HUES64 (cell line): ENCODE results near the gene AMIGO2.

Experiments used
- H3K27ac ChIP-seq: 2 replicates; pipeline ENCODE4 v1.7.0; 2013; ENCODE audit warnings: low read depth, low read length, inconsistent platforms
- H3K27me3 ChIP-seq: 2 replicates; pipeline ENCODE4 v1.6.1; 2013; ENCODE audit warnings: mild to moderate bottlenecking, low read length; ENCODE audit not compliant: insufficient read depth
- H3K36me3 ChIP-seq: 2 replicates; pipeline ENCODE4 v1.6.1; 2013; ENCODE audit warnings: mild to moderate bottlenecking, low read length; ENCODE audit not compliant: insufficient read depth
- H3K4me1 ChIP-seq: 2 replicates; pipeline ENCODE4 v1.6.1; 2013; ENCODE audit warnings: mild to moderate bottlenecking, low read length, moderate library complexity; ENCODE audit not compliant: insufficient read depth
- H3K4me3 ChIP-seq: 2 replicates; pipeline ENCODE4 v1.5.1; 2013; ENCODE audit warnings: mild to moderate bottlenecking, low read length, moderate library complexity
- H3K9ac ChIP-seq: 2 replicates; pipeline ENCODE4 v1.6.1; 2013; ENCODE audit warnings: mild to moderate bottlenecking, low read depth, low read length
- H3K9me3 ChIP-seq: 2 replicates; pipeline ENCODE4 v1.6.1; 2013; ENCODE audit warnings: low read depth, low read length; ENCODE audit not compliant: insufficient read depth
- WGBS: fragments of 150-250, 120-280 bp; methylation state at CpG from one replicate; pipeline ENCODE4 v1.1.7; 2013; ENCODE audit warnings: missing lambda C conversion rate; 5-methylcytosine and 5-hydroxymethylcytosine counted together

Gene AMIGO2

DNA sequence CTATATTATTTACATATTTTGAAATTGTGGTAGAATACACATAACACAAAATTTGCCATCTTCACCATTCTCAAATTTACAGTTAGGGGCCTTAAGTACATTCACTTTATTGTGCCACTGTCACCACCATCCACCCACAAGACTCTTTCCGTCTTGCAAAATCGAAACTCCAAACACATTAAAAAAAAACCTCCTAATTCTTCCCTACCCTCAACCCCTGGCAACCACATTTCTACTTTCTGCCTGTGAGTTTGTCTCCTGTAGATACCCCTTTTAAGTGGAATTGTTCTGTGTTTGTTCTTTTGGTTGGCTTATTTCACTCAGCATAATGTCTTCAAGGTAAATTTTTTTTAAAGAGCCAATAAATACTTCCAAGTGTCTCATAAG, 31.6 kb upstream of the AMIGO2 start:
- WGBS: 98% methylated on average over 2 of the region's 2 CpGs
- no peaks in the 10 kb centered on the region for H3K27me3 ChIP-seq
- no peaks in the 10 kb centered on the region for H3K9me3 ChIP-seq
- H3K4me3 ChIP-seq: no peak overlapping the region
- no peak overlapping the region for H3K27ac ChIP-seq
- no peaks in the 10 kb centered on the region for H3K36me3 ChIP-seq
- H3K4me1 ChIP-seq: no peaks in the 10 kb centered on the region
- no peak overlapping the region for H3K9ac ChIP-seq

DNA sequence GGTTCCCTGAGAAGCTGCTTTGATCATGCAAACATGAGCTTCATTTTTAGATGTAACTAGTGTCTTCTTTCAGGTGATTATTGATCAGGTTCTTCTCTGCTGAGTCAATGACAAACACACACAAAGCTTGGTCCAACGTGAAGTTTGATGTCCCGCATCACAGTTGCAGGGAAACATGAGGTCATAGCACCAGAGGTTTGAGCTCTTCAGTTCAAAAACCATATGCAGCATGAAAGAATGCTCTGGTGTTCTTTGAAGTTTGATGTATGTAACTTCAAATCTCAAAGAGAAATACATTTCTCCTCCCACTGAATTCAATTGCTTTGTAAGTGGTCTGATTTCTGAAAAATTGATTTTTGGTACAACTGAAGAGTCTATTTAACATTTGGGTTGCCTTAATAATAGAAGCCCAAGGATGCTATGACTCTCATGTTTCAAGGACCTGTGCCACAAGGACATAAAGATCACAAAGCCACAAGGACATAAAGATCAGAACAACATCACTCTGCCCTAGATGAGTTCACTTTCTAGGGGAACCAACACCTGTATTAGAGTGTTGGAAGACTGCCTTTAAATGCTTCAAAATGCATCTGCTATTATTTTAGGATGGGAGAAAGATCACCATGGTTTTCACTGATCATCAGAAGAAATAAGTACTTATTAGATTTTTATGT, 31.1 kb upstream of the AMIGO2 start:
- H3K4me1 ChIP-seq: no peaks in the 10 kb centered on the region
- no peak overlapping the region for H3K4me3 ChIP-seq
- 90% methylated on average over 2 of the region's 2 CpGs for WGBS
- H3K9ac ChIP-seq: no peak overlapping the region
- no peak overlapping the region for H3K27ac ChIP-seq
- H3K9me3 ChIP-seq: no peaks in the 10 kb centered on the region
- no peaks in the 10 kb centered on the region for H3K27me3 ChIP-seq
- H3K36me3 ChIP-seq: no peaks in the 10 kb centered on the region

DNA sequence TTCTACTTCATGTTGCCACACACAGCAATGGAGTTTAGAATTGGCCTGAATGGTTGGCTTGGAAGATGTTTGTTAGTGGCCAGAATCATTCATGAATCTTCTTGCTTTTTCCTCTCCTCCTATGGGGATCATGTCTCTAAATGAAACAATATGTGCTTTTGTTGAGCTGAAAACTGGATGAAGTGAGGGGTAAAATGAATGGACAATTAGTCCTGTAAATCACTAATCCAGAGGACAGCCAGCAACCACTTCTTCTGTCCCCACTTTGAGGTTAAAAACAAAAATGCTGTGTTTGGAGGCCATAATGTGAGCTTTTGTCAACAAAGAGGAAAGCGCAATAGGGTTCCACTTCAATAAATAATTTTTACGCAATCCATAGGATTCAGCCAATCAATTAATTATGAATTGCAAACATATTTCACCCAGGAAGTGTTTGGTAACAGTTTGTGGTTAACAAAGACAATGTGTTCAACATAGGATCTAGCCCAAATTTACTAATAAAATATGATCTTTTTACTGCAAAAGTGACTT, 30.3 kb upstream of the AMIGO2 start:
- Histone ChIP-seq H3K9me3 (no peaks in the 10 kb centered on the region), H3K4me1 (no peaks in the 10 kb centered on the region), H3K27me3 (no peaks in the 10 kb centered on the region), H3K36me3 (no peaks in the 10 kb centered on the region), H3K27ac (no peak overlapping the region), H3K4me3 (no peak overlapping the region), H3K9ac (no peak overlapping the region)
- WGBS: 100% methylated on average over 1 of the region's 2 CpGs

DNA sequence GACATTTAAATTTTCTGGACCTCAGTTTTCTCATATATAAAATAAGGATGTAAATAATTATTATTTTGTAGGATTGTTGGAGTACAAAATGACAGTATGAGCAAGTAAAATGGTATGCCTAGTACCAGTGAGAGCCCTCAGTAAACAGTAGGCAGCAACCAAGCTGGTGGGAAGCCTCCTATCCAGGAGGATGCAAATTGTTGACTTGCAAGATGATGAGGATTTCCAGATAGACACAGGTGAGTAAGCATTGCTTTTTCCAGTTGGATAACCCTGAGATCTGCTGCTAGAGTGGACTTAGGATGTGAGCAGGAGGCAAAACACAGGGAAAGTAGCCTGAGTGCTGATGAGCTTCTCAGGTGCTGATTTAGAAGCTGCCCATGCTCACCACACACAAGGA, 28.2 kb upstream of the AMIGO2 start:
- H3K27ac ChIP-seq: no peak overlapping the region
- H3K9me3 ChIP-seq: no peaks in the 10 kb centered on the region
- H3K4me1 ChIP-seq: no peaks in the 10 kb centered on the region
- H3K9ac ChIP-seq: no peak overlapping the region
- H3K4me3 ChIP-seq: no peak overlapping the region
- no peaks in the 10 kb centered on the region for H3K27me3 ChIP-seq
- no peaks in the 10 kb centered on the region for H3K36me3 ChIP-seq

DNA sequence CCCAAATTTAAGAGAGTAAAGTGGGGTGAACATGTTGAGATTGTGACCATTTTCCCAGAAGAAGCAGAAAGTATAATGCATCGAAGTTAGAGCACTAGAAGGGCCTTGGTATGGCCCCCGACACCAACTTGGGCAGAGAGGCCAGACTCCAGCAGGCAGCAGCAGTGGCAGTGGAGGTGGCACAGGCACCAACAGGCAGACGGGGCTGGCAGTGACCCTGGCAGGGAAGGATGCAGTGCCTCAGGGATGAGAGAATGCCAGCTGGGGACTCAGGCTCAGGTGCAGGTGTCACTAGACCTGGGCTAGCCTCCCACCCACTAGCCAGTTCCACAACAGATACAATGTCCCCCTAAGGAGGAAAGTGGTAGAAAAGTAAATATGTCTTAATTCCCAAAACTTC, 27.7 kb upstream of the AMIGO2 start:
- Histone ChIP-seq H3K9me3 (no peaks in the 10 kb centered on the region), H3K27ac (no peak overlapping the region), H3K27me3 (no peaks in the 10 kb centered on the region), H3K4me3 (no peak overlapping the region), H3K9ac (no peak overlapping the region), H3K36me3 (no peaks in the 10 kb centered on the region), H3K4me1 (no peaks in the 10 kb centered on the region)
- 95% methylated on average over 3 of the region's 3 CpGs for WGBS

DNA sequence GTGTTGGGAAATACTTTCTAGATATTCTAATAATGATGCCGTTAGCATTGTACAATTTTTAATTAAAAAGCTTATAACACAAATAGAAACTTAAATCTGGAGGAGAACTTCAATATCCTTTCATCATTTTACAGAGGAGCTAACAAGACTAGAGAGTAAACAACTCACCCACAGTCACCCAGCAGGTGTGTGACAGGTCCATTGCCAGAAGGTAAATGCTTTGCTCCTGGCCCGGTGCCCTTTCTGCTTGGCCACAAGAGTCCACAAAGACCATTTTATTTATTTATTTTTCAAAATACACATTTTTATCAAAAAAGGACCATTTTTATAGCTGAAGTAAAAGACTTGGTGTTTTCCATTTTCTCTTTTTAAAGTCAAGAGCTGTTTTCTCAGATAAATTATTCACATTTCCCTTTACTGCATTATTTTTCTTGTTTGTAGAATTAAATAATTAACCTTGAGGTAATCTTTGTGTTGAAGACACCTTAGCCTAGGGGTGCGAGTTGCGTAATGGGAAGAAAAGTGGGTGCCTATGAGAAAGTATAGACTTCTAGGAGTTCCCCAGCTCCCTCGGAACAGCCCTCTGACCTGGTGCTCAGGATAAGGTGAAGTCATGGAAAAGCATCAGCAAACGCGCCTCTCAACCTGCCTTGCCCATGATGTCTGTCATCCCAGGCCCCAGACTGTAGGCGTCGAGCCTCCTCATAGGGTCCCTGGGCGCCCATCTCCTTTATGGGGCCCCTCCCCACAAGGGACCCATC, 26.3 kb upstream of the AMIGO2 start:
- no peak overlapping the region for H3K4me3 ChIP-seq

DNA sequence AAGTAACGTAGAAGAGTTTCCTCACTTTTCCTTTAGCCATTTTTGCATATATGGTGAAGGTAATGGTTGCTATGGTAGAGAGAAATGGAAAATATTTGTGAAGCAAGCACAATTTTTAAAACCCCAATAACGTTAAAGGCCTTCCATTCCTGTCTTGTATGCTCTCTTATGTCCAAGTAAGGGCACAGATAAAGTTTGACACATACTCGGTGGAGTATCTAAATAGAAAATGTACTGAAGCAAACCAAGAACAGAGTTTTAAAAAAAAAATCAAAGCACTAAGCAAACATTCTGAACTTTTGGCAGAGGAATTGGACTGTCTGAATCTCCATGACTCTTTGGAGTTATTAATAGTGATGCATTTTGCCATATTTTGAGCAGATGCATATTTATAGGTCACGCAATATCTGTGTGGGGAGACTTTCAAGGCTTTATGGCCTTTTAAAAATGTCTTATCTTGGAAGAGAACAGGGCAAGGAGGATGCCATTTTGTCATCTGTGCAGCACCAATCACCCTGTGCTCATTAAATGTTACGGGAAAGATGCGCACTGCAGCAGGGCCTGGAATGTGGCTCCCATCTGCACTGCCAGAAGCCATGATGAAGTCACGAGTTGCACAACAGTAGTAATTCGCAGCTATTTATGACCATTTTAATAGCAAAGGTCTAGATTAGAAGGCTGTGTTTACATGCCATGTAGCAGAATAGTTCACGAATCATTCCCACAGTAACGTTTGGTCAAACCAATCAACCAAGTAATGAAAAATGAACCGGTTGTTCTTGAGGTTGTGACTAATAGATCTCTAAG, 23.3 kb upstream of the AMIGO2 start:
- no peak overlapping the region for H3K9ac ChIP-seq
- no peaks in the 10 kb centered on the region for H3K4me1 ChIP-seq
- H3K36me3 ChIP-seq: no peaks in the 10 kb centered on the region
- H3K27me3 ChIP-seq: no peaks in the 10 kb centered on the region
- WGBS: 93% methylated on average over 9 of the region's 11 CpGs
- no peak overlapping the region for H3K4me3 ChIP-seq
- H3K9me3 ChIP-seq: no peaks in the 10 kb centered on the region
- H3K27ac ChIP-seq: no peak overlapping the region

More for the DNA sequence above, 26.3 kb upstream of the AMIGO2 start:
- no peaks in the 10 kb centered on the region for H3K27me3 ChIP-seq
- no peaks in the 10 kb centered on the region for H3K36me3 ChIP-seq
- H3K27ac ChIP-seq: no peak overlapping the region
- no peaks in the 10 kb centered on the region for H3K4me1 ChIP-seq
- no peak overlapping the region for H3K9ac ChIP-seq
- H3K9me3 ChIP-seq: no peaks in the 10 kb centered on the region
- WGBS: 91% methylated on average over 10 of the region's 10 CpGs

DNA sequence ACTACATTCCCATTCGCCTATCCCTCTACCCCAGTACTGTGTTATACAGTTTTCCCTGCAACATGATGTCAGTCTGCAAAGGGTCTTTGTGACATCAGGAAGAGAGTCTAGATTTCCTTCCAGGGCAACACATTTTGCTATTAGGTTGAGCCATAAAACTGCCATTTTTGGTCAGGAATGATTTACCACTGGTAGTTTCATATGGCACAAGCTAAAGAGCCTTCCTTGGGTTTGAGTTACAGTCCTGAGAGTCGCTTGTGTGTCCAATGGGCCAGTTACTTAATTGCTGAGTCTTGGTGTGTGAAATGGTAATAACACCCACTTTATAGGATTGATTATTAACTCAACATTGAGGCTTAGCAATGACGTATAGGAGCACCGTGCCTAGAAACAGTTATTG, 22.6 kb upstream of the AMIGO2 start:
- 90% methylated on average over 2 of the region's 4 CpGs for WGBS
- H3K36me3 ChIP-seq: no peaks in the 10 kb centered on the region
- H3K27me3 ChIP-seq: no peaks in the 10 kb centered on the region
- H3K4me3 ChIP-seq: no peak overlapping the region
- no peak overlapping the region for H3K9ac ChIP-seq
- no peaks in the 10 kb centered on the region for H3K9me3 ChIP-seq
- no peaks in the 10 kb centered on the region for H3K4me1 ChIP-seq
- H3K27ac ChIP-seq: no peak overlapping the region

DNA sequence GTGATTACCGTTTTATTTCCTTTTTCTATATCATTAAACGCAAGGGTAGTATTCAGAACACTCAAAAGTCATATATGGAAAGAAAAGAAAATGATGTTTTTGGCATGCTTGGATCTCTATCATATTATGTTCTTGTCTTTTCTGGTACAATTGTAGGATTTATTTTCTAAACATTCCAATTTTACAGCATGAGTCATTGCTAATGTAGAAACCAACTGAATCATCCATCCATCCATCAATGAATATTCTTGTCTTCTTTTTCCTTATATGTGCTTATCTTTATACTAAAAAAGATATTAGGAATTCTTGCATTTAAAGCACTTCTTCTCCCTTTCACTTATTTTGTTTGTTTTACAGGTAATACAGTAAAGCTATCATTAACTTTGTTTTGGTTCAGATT, 20.4 kb upstream of the AMIGO2 start:
- 100% methylated on average over 2 of the region's 2 CpGs for WGBS

DNA sequence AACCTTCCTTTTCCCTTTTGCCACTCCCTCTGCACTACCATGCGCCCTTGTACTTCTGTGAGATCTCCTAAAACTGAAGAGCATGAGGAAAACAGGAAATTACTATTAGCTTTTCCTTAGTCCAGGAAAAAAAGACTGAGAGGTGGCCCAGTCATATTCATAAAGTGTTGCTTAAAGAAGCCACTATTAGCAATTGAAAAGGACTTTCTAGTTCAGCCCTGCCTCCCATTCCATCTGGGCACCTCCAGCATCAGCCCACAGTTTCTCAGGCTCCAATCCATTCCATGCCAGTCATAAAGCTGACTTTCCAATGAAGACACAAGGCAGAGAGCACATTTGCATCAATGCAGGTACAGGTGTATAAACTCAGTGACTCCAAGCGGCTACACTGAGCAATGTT, 19.9 kb upstream of the AMIGO2 start:
- Histone ChIP-seq H3K4me3 (no peak overlapping the region), H3K36me3 (no peaks in the 10 kb centered on the region), H3K9ac (no peak overlapping the region), H3K27me3 (no peaks in the 10 kb centered on the region), H3K27ac (no peak overlapping the region), H3K4me1 (no peaks in the 10 kb centered on the region), H3K9me3 (no peaks in the 10 kb centered on the region)
- 70% methylated on average over 2 of the region's 2 CpGs for WGBS

More for the DNA sequence above, 20.4 kb upstream of the AMIGO2 start:
- H3K4me3 ChIP-seq: no peak overlapping the region
- H3K9me3 ChIP-seq: no peaks in the 10 kb centered on the region
- no peak overlapping the region for H3K9ac ChIP-seq
- no peak overlapping the region for H3K27ac ChIP-seq
- no peaks in the 10 kb centered on the region for H3K4me1 ChIP-seq
- no peaks in the 10 kb centered on the region for H3K36me3 ChIP-seq
- H3K27me3 ChIP-seq: no peaks in the 10 kb centered on the region

DNA sequence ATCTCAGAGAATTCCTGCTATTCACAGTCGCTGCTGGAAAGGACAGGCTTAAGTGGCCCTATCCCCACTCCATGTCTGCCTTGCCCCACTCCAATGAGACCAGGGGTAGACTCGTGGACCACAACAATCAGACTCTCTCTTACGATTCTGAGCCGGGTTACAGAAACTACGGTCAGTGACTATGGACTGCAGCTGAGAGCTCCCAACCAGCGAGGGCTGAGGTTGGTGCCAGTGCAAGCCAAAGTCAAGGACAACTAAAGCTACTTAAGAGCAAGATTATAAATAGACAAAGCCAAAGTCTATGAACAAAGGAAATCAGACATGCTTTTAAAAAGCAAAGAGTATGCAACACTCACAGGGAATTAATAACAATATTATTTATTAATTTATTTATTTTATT, 18.3 kb upstream of the AMIGO2 start:
- 91% methylated on average over 6 of the region's 6 CpGs for WGBS
- Histone ChIP-seq H3K36me3 (no peaks in the 10 kb centered on the region), H3K9me3 (no peaks in the 10 kb centered on the region), H3K4me1 (no peaks in the 10 kb centered on the region), H3K27ac (no peak overlapping the region), H3K4me3 (no peak overlapping the region), H3K27me3 (no peaks in the 10 kb centered on the region), H3K9ac (no peak overlapping the region)
